Measurements from ENCODE around the gene HSD17B11.

Gene HSD17B11

DNA sequence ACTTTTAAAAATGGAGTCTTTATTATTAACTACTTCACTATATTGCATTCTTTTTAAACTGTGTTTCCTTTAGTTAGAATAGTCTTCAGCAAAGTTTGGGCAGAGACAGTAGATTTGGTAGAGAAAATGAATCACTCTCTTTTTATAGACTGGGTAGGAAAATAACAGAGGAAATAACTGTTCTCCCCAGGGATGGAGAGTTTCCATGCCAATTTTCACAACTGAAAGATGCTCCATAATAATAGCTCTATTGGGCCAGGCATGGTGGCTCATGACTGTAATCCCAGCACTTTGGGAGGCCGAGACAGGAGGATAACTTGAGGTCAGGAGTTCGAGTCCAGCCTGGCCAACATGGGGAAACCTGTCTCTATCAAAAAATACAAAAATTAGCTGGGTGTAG is 81.4 kb downstream of the HSD17B11 start:
- TF ChIP-seq, protein P1, sequence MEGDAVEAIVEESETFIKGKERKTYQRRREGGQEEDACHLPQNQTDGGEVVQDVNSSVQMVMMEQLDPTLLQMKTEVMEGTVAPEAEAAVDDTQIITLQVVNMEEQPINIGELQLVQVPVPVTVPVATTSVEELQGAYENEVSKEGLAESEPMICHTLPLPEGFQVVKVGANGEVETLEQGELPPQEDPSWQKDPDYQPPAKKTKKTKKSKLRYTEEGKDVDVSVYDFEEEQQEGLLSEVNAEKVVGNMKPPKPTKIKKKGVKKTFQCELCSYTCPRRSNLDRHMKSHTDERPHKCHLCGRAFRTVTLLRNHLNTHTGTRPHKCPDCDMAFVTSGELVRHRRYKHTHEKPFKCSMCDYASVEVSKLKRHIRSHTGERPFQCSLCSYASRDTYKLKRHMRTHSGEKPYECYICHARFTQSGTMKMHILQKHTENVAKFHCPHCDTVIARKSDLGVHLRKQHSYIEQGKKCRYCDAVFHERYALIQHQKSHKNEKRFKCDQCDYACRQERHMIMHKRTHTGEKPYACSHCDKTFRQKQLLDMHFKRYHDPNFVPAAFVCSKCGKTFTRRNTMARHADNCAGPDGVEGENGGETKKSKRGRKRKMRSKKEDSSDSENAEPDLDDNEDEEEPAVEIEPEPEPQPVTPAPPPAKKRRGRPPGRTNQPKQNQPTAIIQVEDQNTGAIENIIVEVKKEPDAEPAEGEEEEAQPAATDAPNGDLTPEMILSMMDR (IDR thresholded peaks at IDR 0.05): no peak

DNA sequence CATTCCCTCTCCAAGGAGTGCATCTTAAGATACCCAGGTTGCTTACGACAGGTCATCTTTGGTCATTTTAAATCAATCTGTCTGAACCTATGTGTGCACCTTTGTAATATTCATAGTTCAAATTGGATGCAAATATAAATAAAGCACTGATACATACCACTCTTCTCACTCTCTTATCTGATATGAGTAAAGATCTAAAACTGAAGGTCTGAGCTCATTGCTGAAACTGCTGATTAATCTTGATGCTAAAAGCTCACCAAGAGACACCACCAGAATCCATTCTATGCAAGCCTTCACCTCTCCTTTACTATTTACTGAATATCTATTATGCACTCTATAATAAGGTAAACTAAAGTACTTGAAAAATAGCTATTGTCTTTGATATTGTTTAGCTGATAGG is 84.9 kb downstream of the HSD17B11 start:
- TF ChIP-seq, protein P1 (IDR thresholded peaks at IDR 0.05): no peak

DNA sequence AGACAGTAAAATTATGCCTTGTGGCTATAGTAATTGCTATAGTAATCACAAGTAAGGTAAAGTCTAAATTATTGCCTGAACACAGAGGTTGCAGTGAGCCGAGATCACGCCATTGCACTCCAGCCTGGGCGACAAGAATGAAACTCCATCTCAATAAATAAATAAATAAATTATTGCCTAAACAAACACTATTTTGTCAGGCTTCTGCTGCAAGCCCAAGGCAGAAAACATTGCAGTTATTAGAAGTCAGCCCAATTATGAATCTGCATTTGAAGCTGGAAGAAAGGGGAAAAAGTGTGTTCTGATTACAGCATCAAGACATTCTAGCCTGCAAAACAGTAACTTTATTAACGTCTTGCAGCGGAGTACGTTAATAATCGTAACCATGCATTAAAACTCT is 85.4 kb downstream of the HSD17B11 start:
- TF ChIP-seq, protein P1 (IDR thresholded peaks at IDR 0.05): no peak

DNA sequence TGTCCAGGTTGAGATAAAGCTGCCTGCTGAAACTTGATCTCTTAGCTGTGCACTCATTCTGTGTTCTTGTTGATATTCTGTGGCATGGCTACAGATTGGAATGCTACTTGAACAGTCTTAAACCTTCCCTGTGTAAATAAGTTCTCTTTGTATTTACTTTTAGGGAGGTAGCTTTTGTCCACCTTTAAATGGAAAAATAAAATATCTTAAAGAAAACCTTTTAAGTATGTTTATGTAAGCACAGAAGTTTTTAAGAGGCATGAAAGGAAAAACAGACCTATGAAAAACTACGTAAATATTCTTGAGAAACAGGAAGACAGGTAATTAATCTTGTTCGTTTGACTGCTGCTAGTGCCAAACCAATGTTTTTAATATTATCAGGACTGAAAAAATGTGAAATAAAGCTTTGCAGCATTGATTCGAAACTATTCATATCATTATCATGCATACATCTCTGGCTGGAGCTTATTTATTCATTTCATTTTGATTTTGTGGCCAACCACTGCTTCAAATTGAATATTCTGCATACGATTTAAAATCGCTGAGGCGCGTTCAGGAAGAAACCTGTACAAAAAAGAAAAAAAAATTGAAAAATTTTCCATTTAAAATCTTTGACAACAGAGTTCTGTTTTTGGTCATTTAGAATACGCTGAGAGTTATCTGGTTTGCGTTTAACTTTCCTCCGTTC is 86.1 kb downstream of the HSD17B11 start:
- TF ChIP-seq, protein P1 (IDR thresholded peaks at IDR 0.05): no peak

DNA sequence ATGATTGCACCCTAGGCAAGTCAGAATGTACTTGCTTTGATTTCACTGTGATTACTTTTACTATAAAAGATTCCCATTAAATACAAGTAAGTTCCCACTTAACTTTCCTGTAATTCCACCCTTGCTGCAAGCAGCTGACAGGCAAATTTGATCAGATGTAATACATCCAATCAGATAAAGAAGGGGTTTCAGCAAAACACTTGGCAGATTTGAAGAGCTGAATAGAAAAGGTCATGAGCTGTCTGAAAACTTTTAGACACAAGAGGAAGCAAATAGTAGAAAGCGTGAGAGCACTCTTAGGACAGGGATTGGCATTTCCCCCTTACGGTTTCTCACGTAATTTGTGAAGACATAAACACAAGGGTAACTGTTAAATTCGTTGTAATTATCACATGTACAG is 91.1 kb downstream of the HSD17B11 start:
- TF ChIP-seq, protein P1 (IDR thresholded peaks at IDR 0.05): no peak

DNA sequence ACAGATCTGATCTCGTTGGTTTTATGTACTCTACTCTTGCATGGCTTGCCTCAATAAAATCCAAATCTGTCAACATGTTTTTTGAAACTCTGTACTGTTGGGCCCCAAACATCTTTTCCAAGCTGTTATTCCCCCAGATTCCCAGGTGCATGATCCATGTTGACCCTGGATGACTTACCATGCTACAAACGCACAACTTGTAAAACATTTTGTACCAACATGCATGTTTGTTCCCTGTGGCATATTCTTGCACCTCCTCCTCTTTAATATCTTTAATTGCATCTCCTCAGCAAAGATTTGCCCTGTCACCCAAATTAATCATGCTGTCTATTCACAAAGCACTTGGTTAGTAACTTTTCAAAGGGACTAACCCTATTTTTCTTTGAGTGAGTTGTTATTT is 92.6 kb downstream of the HSD17B11 start:
- TF ChIP-seq, protein P1 (IDR thresholded peaks at IDR 0.05): no peak

DNA sequence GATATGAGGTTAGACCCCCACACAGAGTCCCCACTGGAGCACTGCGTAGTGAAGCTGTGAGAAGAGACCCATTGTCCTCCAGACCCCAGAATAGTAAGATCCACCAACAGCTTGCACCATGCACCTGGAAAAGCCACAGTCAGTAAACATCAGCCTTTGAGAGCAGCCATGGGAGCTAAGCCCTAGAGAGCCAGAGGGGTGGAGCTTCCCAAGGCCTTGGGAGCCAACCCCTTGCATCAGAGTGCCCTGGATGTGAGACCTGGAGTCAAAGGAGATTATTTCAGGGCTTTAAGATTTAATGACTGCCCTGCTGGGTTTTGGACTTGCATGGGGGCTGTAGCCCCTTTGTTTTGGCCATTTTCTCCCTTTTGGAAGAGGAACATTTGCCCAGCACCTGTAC is 104.0 kb downstream of the HSD17B11 start:
- TF ChIP-seq, protein P1 (IDR thresholded peaks at IDR 0.05): no peak

Data from LNCAP (cell line).